Fibroblast of gingiva (primary cell): ENCODE data around the gene CA5B.
"Not testable (repeated sequence)": the region's sequence is repeated elsewhere in the genome, so short reads cannot be mapped to it uniquely, and the experiment has no call there.

ENCODE experiments used
- DNase-seq: peaks from one replicate; pipeline ENCODE4 v3.0.0-alpha.2; 2011; ENCODE audit warnings: low read depth

CA5B gene

GRCh38 chrX:15748841-15749240 is 10.8 kb downstream of the CA5B start:
- DNase-seq, result peak; percentile 2

GRCh38 chrX:15749642-15750610 is 11.9 kb downstream of the CA5B start:
- DNase-seq, result peak; percentile 39

GRCh38 chrX:15750611-15751154 is 12.6 kb downstream of the CA5B start:
- peak; percentile 37 for DNase-seq

GRCh38 chrX:15751155-15751819 is 13.2 kb downstream of the CA5B start:
- peak; percentile 74 for DNase-seq

- DNase-seq, result no peak
Observed at GRCh38 chrX:15755091-15755490, 17.0 kb downstream of the CA5B start.

GRCh38 chrX:15758140-15758539 is 20.1 kb downstream of the CA5B start:
- DNase-seq, result no peak

GRCh38 chrX:15759886-15760285 is 21.8 kb downstream of the CA5B start:
- DNase-seq, result not testable (repeated sequence)

- peak; percentile 6 for DNase-seq
Observed at GRCh38 chrX:15761564-15762191, 23.6 kb downstream of the CA5B start.

GRCh38 chrX:15769300-15769954 is 31.4 kb downstream of the CA5B start:
- DNase-seq, result peak; percentile 22

GRCh38 chrX:15781961-15782699 is 44.1 kb downstream of the CA5B start:
- peak; percentile 1 for DNase-seq

GRCh38 chrX:15785176-15785750 is 47.2 kb downstream of the CA5B start:
- no peak for DNase-seq

GRCh38 chrX:15786915-15787314 is 48.8 kb downstream of the CA5B start:
- DNase-seq, result no peak

GRCh38 chrX:15789979-15790768 is 52.1 kb downstream of the CA5B start, which contains the start of gene ZRSR2:
Gene ZRSR2 (plus strand): TSS chrX:15790484. CDS start chrX:15790496, 12 bp downstream.
- peak; percentile 55 for DNase-seq

GRCh38 chrX:15790769-15791290 is 52.8 kb downstream of the CA5B start:
- no peak for DNase-seq

GRCh38 chrX:15797707-15798106 is 59.6 kb downstream of the CA5B start:
- DNase-seq, result no peak

- no peak for DNase-seq
Observed at GRCh38 chrX:15804563-15804962, 66.5 kb downstream of the CA5B start.

- no peak for DNase-seq
Observed at GRCh38 chrX:15808254-15808653, 70.2 kb downstream of the CA5B start.

- no peak for DNase-seq
Observed at GRCh38 chrX:15812192-15812938, 74.3 kb downstream of the CA5B start.

- no peak for DNase-seq
Observed at GRCh38 chrX:15813416-15813815, 75.3 kb downstream of the CA5B start.
